K562 (cell line): ENCODE results near the gene IPCEF1. TPM values are rescaled to one million over a fixed set of nuclear protein-coding genes. Genes with fewer than 3 reads are reported as not detected.

Experiments used
- ATAC-seq: fragments of 200-7000 bp; cut with Tn5 transposase; 3 replicates; pipeline ENCODE4 v1.9.1; 2020; ENCODE audit warnings: moderate library complexity
- BruUV-seq: library from RNA; stranded (reverse); fragments of 400-500 nt; replicated peaks from 2 replicates; lab custom pipeline; 2021; lab: Mats Ljungman, UMichigan
- CTCF ChIA-PET: fragments of 300-600 bp; formaldehyde crosslinking; extraction: SDS; loops from one replicate; lab custom pipeline; 2021; ENCODE audit warnings: low intra/inter-chr PET ratio; lab: Yijun Ruan, JAX
- POLR2A ChIA-PET: fragments of 300-600, 350-650 bp; sonication (Branson Sonifier 250); formaldehyde crosslinking; extraction: SDS; loops from one replicate; lab custom pipeline; 2021; ENCODE audit warnings: antibody characterized with exemption, inconsistent platforms; lab: Yijun Ruan, JAX
- DNase-seq, 4 experiments: peaks; one replicate each; pipeline versions ENCODE4 v3.0.0 to v3.0.0-alpha.2; 2011 to 2018; ENCODE audit warnings: low spot score in 3 of 4, mixed read lengths in 3 of 4; ENCODE audit errors: extremely low read depth in 1 of 4
- FAIRE-seq: peaks from 2 replicates; lab custom pipeline; 2011; peaks lifted over from hg19 to GRCh38; lab: Jason Lieb, UNC
- H2AFZ ChIP-seq: 2 replicates; pipeline ENCODE4 v1.6.0; 2011; ENCODE audit warnings: low read depth, low read length, control low read depth, inconsistent platforms
- H3K27ac ChIP-seq: fragments of 200-600 bp; 3 replicates; pipeline ENCODE4 v1.8.0; 2011; ENCODE audit warnings: low read depth, mild to moderate bottlenecking, control low read depth, inconsistent platforms, low read length, moderate library complexity, mixed read lengths; ENCODE audit errors: extremely low read depth
- H3K27me3 ChIP-seq, 2 experiments: fragments of 300-600 bp in 1 of 2; 2 replicates in 1 of 2; 3 replicates in 1 of 2; pipeline versions ENCODE4 v1.6.0 to v1.8.0; 2011; ENCODE audit warnings: inconsistent platforms in 2 of 2, low read length in 2 of 2, mild to moderate bottlenecking in 1 of 2, mixed read lengths in 1 of 2, moderate library complexity in 1 of 2; ENCODE audit not compliant: control insufficient read depth in 2 of 2, insufficient read depth in 2 of 2
- H3K36me3 ChIP-seq: fragments of 300-600 bp; 3 replicates; pipeline ENCODE4 v1.8.0; 2011; ENCODE audit warnings: mild to moderate bottlenecking, low read length, inconsistent platforms; ENCODE audit not compliant: control insufficient read depth, insufficient read depth
- H3K4me1 ChIP-seq, 2 experiments: fragments of 200-600 bp in 1 of 2; replicated peaks in 1 of 2; 2 replicates in 1 of 2; 3 replicates in 1 of 2; pipeline versions ENCODE4 v1.5.1 to v1.8.0; 2011; ENCODE audit warnings: inconsistent platforms in 2 of 2, low read length in 2 of 2, mild to moderate bottlenecking in 1 of 2, mixed read lengths in 1 of 2, moderate library complexity in 1 of 2; ENCODE audit not compliant: control insufficient read depth in 2 of 2, insufficient read depth in 2 of 2
- H3K4me2 ChIP-seq: 2 replicates; pipeline ENCODE4 v1.6.1; 2011; ENCODE audit warnings: low read length, control low read depth, inconsistent platforms, mixed read lengths; ENCODE audit not compliant: insufficient read depth
- H3K4me3 ChIP-seq: fragments of 200-600 bp; sonication (generic), shearing (Covaris generic); 2 replicates; pipeline ENCODE4 v1.5.1; 2016; ENCODE audit warnings: control low read depth, inconsistent platforms
- H3K79me2 ChIP-seq: fragments of 200-600 bp; 3 replicates; pipeline ENCODE4 v1.8.0; 2011; ENCODE audit warnings: low read length, inconsistent platforms; ENCODE audit not compliant: control insufficient read depth, insufficient read depth
- H3K9ac ChIP-seq, 2 experiments: 2 replicates each; pipeline versions ENCODE4 v1.6.0 to v1.6.1; 2011; ENCODE audit warnings: low read depth in 2 of 2, low read length in 2 of 2, control low read depth in 1 of 2, inconsistent platforms in 1 of 2, mild to moderate bottlenecking in 1 of 2, mixed read lengths in 1 of 2; ENCODE audit not compliant: insufficient read depth in 1 of 2
- H3K9me1 ChIP-seq: one replicate; pipeline ENCODE4 v1.6.0; 2011; ENCODE audit warnings: inconsistent platforms, mild to moderate bottlenecking, low read length, moderate library complexity; ENCODE audit not compliant: control insufficient read depth, insufficient read depth
- H3K9me3 ChIP-seq: replicated peaks from 2 replicates; pipeline ENCODE4 v1.5.1; 2011; ENCODE audit warnings: low read depth, low read length, inconsistent platforms; ENCODE audit not compliant: control insufficient read depth, insufficient read depth
- H4K20me1 ChIP-seq: replicated peaks from 2 replicates; pipeline ENCODE4 v1.6.1; 2011; ENCODE audit warnings: low read length, inconsistent platforms, mixed read lengths; ENCODE audit not compliant: control insufficient read depth, insufficient read depth
- CBFA2T3 ChIP-seq: fragments of 450-650 bp; IDR thresholded peaks from 2 replicates; pipeline ENCODE4 v1.6.1; 2017
- CSDE1 ChIP-seq, 2 experiments: fragments of 450-650 bp; IDR thresholded peaks; 2 replicates each; pipeline ENCODE4 v1.6.1; 2016; ENCODE audit warnings: mild to moderate bottlenecking in 1 of 2
- KLF10 ChIP-seq: fragments of 250-450 bp; sonication (Bioruptor Pico); IDR thresholded peaks from 2 replicates; pipeline ENCODE4 v1.6.1; 2021; ENCODE audit warnings: matching md5 sums
- MEF2A ChIP-seq: IDR thresholded peaks from 2 replicates; pipeline ENCODE4 v1.6.1; 2011; ENCODE audit warnings: low read depth, mild to moderate bottlenecking, low read length, moderate library complexity; ENCODE audit not compliant: control insufficient read depth
- ZSCAN29 ChIP-seq: fragments of 450-650 bp; IDR thresholded peaks from 2 replicates; pipeline ENCODE4 v1.6.1; 2017
- WGBS: fragments of 100-300 bp; shearing (Covaris generic); methylation state at CpG from one replicate; pipeline ENCODE4 v1.1.6; 2016; ENCODE audit warnings: low coverage, mixed read lengths; ENCODE audit not compliant: insufficient coverage; ENCODE audit errors: missing lambda C conversion rate; 5-methylcytosine and 5-hydroxymethylcytosine counted together
- in situ Hi-C: fragments of 300-500 bp; cut with MboI; formaldehyde crosslinking; loops from 4 replicates; pipeline ENCODE4 v1.15.0; 2018; ENCODE audit warnings: inconsistent platforms, mixed read lengths
- intact Hi-C: fragments of 100-400 bp; cut with micrococcal nuclease; formaldehyde crosslinking; loops from 2 replicates; pipeline ENCODE4 v1.14.2; 2022
- polyA plus RNA-seq, 8 experiments: library from polyadenylated mRNA; depleted of rRNA in 4 of 8; stranded (reverse) in 5 of 8; unstranded in 3 of 8; fragments of >200 nt; fragmentation: Nextera tagmentation in 2 of 8; fragmentation: Illumina TruSeq in 1 of 8; extraction: Ambion mirVana in 2 of 8; extraction: Trizol in 1 of 8; gene quantifications; 2 replicates each; pipeline versions ENCODE4 v1.2.1 to v1.2.3, GENCODE V29; 2011 to 2014; ENCODE audit warnings: inconsistent platforms in 1 of 8, missing spikeins in 1 of 8
- total RNA-seq, 7 experiments: library from RNA; depleted of rRNA in 6 of 7; stranded (reverse); fragments of >200 nt in 6 of 7; fragmentation: Illumina TruSeq in 2 of 7; extraction: Trizol in 2 of 7; gene quantifications; 2 replicates each; pipeline versions ENCODE4 v1.2.1 to v1.2.3, GENCODE V29; 2011 to 2021; ENCODE audit warnings: low replicate concordance in 1 of 7
- TF ChIP-seq, protein P1 (sequence below): fragments of 450-650 bp; IDR thresholded peaks from 2 replicates; pipeline ENCODE4 v1.6.1; 2016; ENCODE audit warnings: borderline replicate concordance

The IPCEF1 gene
- total and polyA plus RNA-seq, 9 of the 15 experiments (the other 6 are each of a cell fraction or from before 2014, with no cell fraction given) = 0.14 to 0.18 TPM; not detected in 7

DNA sequence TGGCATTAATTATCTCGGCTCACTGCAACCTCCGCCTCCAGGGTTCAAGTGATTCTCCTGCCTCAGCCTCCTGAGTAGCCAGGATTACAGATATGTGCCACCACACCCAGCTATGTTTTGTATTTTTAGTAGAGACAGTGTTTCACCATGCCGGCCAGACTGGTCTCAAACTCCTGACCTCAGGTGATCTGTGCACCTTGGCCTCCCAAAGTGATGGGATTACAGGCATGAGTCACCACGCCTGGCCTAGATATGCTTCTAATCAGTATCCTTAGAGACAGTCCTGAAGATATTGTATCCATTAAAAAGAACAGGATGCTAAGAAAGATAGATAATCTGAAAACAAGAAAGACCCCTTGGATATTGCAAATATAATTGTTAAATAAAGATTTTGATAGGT is 3.1 kb upstream of the IPCEF1 start:
- Histone ChIP-seq H3K4me1 (peaks cover 0 to 5% of the 10 kb centered on the region in 2 experiments; a peak in 1 of 5 replicates), H3K79me2 (no peaks in the 10 kb centered on the region), H3K4me3 (no peak overlapping the region), H3K9me3 (no peaks in the 10 kb centered on the region), H2AFZ (no peak overlapping the region), H3K36me3 (no peaks in the 10 kb centered on the region), H3K4me2 (no peak overlapping the region), H4K20me1 (no peaks in the 10 kb centered on the region), H3K9ac (no peak overlapping the region), H3K27me3 (peaks cover 16 to 22% of the 10 kb centered on the region in 2 experiments; a peak in 4 of 5 replicates), H3K9me1 (no peaks in the 10 kb centered on the region), H3K27ac (no peak overlapping the region)
- ATAC-seq (no peak), DNase-seq (no peak), FAIRE-seq (no peak)
- ChIA-PET POLR2A (interaction anchor here (1.0 kb wide), 1 partner anchor 12 kb away, joined by 3 read pairs; no protein-coding TSS in a partner anchor), CTCF (no interaction called here)
- in situ Hi-C loops (no loop called here), intact Hi-C loops (loop anchor here (5.0 kb wide), 1 partner anchor 303 kb away; no protein-coding TSS in a partner anchor)
- 1% methylated on average over 4 of the region's 4 CpGs for WGBS
- BruUV-seq = no TSS peak
- TF ChIP-seq CSDE1 (IDR thresholded peaks at IDR 0.05) (no peak), ZSCAN29 (no peak), MEF2A (no peak), CBFA2T3 (peak; percentile 42; the same call in 1 of the 2 replicates), KLF10 (CRISPR knock-in tag) (no peak)
- TF ChIP-seq, protein P1, sequence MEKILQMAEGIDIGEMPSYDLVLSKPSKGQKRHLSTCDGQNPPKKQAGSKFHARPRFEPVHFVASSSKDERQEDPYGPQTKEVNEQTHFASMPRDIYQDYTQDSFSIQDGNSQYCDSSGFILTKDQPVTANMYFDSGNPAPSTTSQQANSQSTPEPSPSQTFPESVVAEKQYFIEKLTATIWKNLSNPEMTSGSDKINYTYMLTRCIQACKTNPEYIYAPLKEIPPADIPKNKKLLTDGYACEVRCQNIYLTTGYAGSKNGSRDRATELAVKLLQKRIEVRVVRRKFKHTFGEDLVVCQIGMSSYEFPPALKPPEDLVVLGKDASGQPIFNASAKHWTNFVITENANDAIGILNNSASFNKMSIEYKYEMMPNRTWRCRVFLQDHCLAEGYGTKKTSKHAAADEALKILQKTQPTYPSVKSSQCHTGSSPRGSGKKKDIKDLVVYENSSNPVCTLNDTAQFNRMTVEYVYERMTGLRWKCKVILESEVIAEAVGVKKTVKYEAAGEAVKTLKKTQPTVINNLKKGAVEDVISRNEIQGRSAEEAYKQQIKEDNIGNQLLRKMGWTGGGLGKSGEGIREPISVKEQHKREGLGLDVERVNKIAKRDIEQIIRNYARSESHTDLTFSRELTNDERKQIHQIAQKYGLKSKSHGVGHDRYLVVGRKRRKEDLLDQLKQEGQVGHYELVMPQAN = no peak
